A204.1 (cell line): ENCODE data around the gene GALR2.
"Not testable (repeated sequence)": the region's sequence is repeated elsewhere in the genome, so short reads cannot be mapped to it uniquely, and the experiment has no call there.

Source experiments
- FAIRE-seq: peaks from 2 replicates; lab custom pipeline; 2012; peaks lifted over from hg19 to GRCh38; lab: Jason Lieb, UNC

The GALR2 gene

DNA sequence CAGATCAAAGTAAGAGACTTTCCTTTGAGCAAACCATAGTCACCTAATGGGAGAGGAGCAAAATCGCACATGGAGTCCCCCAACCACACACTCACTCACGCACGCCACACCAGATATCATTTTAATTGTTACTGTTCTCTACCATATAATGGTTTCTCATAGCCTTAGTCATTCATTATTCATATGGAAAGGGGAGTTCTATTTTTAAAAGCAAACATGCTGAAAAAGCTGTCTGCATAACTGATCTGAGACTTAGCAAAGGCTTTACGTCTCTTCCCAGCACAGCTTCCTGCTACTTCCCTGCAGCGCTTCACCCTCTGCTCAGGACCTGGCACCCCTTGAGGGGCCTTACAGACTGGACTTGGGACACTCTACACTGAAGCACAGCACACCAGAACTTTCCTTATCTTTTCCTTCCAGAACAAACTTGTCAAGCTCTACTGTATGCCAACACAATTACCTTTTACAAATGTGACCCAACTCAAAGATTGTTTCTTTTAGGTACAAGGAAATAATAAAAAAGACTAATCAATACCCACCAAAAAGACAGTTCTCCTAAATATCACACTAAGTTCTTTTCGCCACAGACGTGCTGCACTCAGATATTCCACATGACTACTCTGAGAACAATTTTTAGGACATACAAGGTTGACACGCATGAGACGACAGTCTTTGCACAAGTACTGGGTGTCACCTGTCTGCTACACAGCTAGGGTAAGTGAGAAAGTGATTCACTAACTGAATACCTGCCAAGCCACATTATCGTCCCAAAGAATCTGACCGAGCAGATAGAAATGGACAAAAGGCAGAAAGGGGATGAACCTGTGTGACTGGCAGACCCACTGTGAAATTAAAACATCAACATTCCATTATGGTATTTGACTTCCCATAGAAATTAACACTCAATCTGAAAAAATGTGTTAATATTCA lies 23.8 kb upstream of the GALR2 start:
- FAIRE-seq = no peak

DNA sequence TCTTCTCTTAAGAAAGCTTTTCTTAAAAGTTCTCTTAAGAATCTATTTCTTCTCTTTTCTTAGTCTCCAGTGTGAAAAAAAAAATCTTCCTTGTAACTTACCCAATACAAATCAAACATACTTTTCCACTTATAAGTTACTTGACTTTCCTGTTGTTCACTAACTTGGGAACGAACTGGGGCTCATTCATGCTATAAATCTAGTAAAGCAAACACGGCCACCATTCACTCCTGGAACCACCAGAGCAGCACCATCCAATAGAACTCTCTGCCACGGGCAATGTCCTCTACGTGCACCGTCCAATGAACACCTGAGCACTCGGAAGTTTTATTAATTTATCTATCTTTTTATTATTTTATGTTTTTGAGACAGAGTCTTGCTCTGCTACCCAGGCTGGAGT lies 23.0 kb upstream of the GALR2 start:
- FAIRE-seq = no peak

DNA sequence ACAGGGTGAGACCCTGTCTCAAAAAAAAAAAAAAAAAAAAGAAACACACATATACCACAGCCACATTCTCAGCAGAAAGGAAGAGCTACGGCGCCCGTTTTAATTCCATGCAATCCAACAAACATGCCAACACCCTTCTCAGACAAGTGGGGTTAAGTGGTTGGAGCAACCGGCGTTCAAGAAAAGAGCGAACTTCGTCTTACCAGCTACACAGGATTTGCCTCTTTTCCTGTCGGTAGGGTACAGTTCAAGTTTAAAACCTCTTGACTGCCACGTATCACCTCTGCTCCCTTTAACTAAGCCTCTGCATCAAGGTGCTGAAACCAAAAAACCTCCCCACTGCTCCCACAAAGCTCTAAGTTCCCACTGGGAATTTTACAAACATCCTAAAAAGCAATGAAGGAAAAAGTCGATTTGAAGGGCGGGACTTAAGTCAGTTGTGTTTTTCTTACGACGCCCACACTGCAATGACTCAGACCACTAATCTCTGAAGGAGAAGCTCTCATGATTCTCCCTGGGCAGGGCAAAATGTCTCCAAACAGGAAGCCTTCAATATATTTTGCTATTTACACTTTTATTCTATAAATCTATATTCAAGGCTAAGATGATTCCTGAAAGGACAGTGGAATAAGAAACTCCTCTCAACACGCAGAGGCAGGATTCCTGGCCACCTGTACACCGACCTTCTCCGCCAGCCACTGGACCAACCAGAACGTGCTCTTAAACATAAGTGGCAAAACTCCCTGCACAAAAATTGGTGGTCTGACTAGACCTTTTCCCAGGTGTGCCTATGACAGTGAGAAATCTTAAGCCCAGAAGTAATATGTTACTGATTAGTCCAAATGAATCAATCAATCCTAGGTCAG lies 21.1 kb upstream of the GALR2 start:
- no peak for FAIRE-seq

DNA sequence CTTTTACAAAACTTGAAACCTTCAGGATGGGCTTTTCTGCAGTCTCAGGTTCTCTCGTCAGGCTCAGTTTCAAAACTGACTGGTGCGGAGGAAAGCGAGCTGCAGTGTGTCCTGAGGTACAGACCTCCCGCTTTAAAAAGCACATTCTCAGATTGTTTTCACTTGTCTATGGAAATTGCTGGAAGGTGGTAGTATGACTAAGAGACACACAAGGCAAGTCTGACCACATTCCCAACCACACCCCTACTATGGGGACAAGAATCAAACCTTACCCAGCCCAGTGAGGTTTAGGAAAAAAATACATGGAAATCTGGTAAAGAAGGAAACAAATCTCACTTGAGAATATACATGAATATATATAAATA lies 20.5 kb upstream of the GALR2 start:
- FAIRE-seq = no peak

DNA sequence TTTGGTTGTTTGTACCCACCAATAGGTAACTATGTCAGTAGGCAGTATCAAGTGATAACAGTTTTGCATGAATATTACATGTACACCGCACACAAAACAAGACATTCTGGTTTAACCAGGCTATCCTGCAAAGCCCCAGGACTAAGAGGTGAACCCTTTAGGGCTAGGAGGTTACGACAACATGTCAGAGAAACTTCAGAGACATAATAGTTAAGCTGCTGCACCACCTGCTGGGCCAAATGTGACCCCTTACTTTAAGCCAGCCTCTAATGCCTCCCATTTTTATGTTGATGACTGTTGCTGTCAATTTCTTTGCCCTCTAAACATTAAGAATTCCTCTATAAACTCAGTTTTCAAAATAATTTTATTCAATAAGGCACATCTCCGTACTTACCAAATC lies 17.7 kb upstream of the GALR2 start:
- no peak for FAIRE-seq

DNA sequence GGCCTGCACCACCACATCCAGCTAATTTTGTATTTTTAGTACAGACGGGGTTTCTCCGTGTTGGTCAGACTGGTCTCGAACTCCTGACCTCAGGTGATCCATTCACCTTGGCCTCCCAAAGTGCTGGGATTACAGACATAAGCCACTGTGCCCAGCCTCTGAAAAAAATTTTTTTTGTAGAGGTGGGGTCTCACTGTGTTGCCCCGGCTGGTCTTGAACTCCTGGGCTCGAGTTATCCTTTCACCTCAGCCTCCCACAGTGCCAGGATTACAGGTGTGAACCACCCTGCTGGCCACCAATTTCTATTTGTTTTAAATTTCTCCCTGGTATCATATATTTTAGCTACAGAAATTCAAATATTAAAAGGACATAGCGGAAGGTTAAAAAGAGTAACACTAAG lies 16.3 kb upstream of the GALR2 start:
- not testable (repeated sequence) for FAIRE-seq

DNA sequence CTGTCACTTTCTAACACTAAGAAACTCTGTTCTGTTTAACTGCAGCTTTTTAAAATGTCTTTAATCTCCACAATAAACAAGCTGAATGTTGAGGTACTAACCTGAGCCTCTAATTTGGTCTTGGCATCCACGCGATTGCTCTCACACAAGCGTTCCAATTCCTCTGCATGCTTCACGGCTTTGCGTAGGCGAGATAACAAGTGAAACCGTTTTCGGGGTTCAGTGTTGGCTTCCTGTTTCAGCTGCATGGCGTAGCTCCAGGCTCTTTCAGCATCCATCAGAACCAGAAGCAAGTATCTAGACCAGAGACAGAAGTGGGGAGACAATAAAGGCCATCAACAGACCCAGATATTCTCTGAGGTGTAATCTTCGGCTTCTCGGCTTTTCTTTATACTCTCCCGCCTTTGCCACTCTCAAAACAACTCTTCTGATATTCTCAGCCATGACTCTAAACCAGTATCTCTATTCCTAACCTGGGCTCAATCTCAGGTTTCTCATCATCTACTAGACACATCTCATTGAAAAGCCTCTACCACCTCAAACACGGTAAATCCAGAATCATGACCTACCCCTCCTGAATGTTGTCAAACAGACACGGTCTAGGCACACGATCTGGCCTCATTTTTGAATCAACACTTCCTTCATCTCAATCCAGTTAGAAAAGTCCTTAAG lies 10.6 kb upstream of the GALR2 start:
- FAIRE-seq = no peak

DNA sequence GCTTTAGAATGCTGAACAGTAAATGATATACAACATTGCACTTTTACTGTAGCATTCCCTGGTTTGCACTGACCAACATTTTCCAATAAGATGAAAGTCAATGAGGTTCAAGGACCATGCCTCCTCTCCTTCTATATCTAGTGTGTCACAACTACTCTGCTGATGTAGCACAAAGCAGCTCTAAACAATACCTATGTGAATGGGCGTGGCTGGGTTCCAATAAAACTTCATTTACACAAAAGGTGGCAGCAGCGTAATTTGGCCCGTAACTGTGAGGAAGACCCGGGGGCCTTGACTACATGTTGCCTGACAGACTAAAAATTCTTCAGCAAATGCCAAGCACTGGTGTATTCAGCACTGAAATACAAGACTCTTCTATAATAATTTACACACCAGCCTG lies 8.8 kb upstream of the GALR2 start:
- no peak for FAIRE-seq

DNA sequence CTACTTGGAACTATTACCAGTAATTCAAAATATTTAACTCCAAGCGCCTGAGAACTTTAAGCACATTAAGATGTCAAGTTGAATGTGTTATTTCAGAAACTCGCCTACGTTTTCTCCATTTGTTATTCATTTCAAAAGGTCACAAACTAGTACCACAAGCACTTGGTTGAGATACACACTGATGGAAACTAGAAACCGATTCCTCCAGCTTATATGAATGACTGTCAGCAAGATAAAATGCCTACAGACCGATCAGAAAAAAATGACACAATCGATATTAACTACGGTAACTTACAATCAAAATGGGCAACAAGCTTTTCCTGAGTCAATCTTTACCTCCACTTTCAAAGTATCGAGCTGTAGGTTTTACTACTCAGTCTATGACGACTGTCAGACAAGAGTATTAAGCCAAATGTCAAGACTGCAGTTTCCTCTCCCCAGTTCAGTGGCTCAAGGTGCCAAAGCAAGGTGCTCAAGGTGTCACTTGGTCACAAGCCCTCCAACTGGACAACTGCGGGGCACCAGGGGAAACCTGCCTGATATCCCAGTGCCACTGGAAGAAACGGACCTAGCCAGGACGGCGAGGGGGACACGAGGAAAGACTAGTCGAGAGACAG lies 2.9 kb upstream of the GALR2 start:
- no peak for FAIRE-seq

DNA sequence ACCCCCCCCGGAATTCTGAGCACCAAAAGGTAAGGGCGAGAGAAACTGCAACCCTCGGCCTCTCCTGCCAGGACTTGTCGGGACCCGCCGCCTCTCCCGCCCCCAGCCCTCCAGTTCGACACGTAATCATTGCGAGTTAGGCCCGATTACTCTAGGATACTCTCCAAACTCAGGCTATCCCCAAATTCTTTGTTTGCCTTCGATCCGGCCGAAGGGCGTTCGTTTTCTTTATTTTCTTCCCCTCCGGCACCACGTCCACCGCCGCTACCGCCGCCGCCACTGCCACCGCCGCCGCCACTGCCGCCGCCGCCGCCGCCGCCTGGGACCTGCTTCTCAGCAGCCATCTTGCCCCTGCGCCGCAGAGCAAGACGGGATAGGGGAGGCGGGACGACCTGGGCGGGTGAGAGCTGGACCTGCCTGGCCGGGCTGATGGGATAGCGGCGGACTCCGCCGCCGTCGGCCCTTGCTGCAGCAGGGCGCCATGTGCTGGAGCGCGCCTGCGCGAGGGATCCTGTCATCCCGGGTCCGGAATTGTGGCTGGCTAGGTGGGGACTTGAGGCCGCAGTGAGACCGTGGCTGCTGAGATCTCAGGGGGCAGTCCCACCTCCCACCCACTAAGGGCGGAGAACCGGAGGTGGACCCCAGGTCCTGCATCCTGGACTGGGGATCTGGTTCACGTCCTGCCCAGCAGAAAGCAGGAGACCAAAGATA lies 2.3 kb upstream of the GALR2 start, which contains the start of gene SRP68:
Gene SRP68, minus strand, starts transcription at position 370 of the 711 bp plus-strand sequence. Its CDS starts 26 bp downstream, at position 344.
- peak; percentile 11 for FAIRE-seq

DNA sequence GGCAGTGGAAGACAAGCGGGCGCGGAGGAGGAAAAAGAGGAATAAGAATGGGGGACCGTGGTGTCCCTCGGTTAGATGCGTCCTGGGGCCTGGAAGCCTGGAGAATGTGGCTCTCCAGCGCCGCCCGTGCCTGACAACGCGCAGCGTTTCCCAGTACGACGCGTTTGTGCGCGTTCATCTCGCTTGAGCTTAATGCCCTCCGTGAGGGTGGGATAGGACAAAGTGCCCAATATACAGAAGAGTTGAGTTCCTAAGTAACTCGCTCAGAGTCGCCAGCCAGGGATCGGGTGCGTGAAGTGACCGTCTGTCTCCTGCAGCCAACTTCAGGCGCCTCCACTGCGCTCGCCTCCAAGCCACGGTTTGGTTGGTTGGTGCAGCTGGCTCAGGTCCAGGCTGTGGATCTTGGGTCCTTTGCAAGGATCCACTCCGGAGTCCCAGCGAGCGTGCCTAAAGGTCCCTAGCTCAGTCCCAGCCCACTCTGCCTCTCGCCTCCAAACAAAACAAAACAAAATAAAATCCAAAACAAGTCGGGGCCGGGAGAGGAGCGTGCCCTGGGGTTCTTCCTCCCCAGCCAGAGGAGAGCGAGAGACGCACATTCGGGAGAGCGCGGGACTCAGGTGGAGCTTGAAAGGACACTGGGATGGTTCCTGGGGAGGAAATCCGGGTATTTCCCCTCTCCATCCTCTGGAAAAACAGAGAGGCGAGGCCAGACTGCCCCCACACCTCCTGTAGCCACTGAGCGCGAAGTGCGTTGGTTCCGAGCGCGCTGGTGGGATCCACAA lies 974 bp downstream of the GALR2 start:
- FAIRE-seq = no peak

DNA sequence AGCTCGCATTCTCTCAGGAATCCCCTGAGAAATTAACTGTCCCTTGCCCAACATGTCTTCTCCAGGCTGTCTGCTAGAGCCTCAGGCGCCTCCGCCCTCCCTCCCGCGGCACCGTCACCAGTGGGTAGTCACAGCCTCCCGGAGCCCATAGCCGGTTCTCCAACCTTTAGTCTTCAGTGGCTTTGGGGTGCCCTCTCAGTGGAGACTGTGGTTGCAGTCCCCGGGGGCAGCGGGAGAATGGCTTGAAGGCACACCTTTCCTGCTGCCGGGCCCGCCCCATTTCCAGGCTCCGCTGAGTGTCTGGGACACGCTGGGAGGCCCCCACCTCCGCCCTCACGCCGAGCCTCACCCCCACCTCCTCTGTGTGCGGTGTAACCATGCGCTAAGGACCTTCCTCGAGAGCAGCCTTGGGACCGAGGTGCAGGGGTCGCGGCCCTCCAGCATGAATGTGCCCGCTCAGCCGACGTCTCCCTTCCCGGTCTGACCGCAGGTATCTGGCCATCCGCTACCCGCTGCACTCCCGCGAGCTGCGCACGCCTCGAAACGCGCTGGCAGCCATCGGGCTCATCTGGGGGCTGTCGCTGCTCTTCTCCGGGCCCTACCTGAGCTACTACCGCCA lies 1.7 kb downstream of the GALR2 start:
- no peak for FAIRE-seq

DNA sequence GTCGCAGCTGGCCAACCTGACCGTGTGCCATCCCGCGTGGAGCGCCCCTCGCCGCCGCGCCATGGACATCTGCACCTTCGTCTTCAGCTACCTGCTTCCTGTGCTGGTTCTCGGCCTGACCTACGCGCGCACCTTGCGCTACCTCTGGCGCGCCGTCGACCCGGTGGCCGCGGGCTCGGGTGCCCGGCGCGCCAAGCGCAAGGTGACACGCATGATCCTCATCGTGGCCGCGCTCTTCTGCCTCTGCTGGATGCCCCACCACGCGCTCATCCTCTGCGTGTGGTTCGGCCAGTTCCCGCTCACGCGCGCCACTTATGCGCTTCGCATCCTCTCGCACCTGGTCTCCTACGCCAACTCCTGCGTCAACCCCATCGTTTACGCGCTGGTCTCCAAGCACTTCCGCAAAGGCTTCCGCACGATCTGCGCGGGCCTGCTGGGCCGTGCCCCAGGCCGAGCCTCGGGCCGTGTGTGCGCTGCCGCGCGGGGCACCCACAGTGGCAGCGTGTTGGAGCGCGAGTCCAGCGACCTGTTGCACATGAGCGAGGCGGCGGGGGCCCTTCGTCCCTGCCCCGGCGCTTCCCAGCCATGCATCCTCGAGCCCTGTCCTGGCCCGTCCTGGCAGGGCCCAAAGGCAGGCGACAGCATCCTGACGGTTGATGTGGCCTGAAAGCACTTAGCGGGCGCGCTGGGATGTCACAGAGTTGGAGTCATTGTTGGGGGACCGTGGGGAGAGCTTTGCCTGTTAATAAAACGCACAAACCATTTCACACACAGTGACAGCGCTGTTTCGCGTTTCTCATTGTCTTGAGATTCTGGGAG lies 2.4 kb downstream of the GALR2 start:
- no peak for FAIRE-seq

DNA sequence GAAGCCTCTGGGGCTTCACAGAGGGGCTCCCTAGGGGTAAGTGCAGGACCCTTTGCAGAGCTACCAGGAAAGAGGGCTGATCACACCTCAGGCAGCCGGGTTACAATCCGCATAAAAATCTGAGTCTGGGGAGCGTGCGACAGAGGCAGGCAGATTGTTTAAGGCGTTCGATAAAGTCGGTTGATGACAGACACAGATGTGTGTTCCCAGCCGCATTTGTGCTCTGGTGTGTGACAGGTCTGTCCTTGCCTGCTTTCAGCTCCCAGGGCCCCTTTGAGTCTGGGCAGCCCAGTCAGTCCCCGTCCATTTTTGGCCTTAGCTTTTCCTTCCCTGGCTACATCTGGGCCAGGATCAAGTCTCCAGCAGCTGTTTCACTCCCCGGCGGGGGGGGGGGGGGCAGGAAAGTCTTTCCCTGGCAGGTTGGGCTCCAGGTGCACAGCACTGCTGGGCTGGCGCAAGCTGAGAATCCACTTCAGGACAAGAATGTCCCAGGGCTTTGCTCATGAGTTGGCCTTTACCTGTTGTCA lies 3.1 kb downstream of the GALR2 start:
- FAIRE-seq = no peak

DNA sequence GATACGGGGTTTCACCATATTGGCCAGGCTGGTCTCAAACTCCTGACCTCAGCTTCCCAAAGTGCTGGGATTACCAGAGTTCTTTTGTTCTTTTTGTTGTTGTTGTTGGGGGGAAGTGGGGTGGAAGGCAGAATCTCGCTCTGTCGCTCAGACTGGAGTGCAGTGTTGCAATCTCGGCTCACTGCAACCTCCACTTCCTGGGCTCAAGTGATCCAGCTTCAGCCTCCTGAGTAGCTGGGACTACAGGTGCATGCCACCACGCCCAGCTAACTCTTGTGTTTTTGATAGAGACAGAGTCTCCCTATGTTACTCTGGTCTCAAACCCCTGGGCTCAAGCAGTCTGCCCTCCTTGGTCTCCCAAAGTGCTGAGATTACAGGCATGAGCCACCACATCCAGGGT lies 3.8 kb downstream of the GALR2 start:
- not testable (repeated sequence) for FAIRE-seq

DNA sequence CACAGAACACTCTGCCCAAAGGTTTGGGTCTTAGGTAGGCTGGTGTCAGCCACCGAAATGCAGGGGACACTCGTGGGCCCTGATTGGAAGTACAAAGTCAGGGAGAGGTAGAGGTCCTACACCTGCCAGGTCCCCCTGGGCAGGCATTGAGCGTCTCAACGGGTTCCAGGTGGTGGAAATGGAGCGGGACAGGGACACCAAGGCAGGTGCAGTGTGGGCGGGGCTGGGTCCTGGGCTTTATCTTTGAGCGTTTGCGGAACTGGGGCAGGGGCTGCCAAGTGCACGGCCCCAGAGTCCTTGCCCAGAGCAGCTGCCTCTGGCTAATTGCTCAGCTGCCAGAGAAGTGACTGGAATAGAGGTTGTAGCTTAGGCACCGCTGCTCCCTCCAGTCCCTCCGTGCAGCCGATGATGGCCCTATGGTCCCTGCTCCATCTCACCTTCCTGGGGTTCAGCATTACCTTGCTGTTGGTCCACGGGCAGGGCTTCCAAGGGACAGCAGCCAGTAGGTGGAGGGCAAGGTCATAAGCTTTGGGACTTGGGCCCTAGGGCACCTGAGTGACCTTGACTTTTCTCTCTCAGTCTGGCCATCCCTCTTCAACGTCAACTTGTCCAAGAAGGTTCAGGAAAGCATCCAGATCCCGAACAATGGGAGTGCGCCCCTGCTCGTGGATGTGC lies 4.4 kb downstream of the GALR2 start, which contains the start of gene ZACN:
Gene ZACN, plus strand, starts transcription at position 323 of the 675 bp plus-strand sequence. Its CDS starts 83 bp downstream, at position 406.
- FAIRE-seq = no peak

DNA sequence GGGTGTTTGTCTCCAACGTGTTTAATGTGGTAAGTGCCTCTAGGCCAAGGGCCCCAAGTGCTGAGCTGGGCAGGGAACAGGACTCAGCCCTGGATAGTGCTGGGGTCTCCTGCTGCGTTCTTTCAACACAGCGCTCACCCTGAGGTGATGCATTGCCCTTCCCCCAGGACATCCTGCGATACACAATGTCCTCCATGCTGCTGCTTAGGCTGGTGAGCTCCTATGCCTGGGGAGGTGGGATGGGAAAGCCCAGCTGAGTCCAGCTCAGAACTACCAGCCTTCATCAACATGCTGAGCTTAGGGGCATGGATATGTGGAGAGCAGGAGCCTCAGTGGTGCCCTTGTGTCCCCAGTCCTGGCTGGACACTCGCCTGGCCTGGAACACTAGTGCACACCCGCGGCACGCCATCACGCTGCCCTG lies 5.0 kb downstream of the GALR2 start:
- no peak for FAIRE-seq
